Lower leg skin (tissue), 3 donors: ENCODE measurements around the gene SMIM1.

ENCODE experiments used
- CTCF ChIP-seq, 3 donors: fragments of 450-650 bp; IDR thresholded peaks; one replicate each; pipeline ENCODE4 v1.5.1; 2016; ENCODE audit warnings: antibody characterized with exemption in 3 of 3, mild to moderate bottlenecking in 3 of 3, moderate library complexity in 2 of 3
- POLR2A ChIP-seq, 2 donors: fragments of 450-650 bp; IDR thresholded peaks; one replicate each; pipeline ENCODE4 v1.6.1; 2016 to 2017; ENCODE audit warnings: antibody characterized with exemption in 2 of 2, mild to moderate bottlenecking in 1 of 2, moderate library complexity in 1 of 2

DNA sequence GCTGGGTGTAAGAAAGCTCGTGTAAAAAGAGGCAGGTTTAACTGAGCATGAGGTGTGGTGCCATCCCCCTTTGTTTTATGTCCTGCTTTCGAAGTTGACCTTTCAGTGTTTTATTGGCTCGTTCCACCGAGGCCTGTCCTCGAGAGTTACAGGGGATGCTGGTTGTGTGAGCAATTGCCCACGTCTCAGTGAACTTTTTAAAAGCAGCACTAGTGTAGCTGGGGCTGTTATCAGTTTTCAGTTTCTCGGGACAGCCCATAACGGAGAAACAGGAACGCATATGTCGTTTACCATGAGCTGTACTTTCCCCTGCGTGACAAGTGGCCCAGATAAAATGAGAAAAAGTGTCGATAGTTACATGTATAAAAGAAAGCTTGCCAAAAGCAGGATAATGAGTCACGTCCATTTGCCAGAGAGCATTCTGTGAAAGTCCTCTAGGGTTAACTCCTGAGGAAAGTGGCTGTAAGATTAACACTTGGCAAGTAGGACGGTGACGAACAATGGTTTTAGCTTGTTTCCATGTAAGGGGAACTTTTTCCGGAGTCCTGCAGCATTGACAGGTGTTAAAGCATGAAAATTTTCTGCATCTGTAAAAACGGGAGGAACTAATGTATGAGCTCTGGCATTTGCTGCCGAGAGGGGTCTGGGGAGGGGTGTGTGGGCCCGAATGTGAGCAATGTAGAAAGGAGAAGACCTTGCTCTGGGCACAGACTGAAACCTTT, 31.5 kb downstream of the SMIM1 start:
- TF ChIP-seq CTCF (IDR thresholded peaks at IDR 0.05) (no peak), POLR2A (IDR thresholded peaks at IDR 0.05) (no peak)
